K562 (cell line): Measurements from ENCODE around the gene LMBR1L. TPM values are rescaled to one million over a fixed set of nuclear protein-coding genes. Genes with fewer than 3 reads are reported as not detected.

Experiments
- HDAC6 ChIP-seq: IDR thresholded peaks from 2 replicates; pipeline ENCODE4 v1.6.1; 2012; ENCODE audit warnings: low read depth, mild to moderate bottlenecking, control low read depth, inconsistent platforms, low read length, moderate library complexity
- KLF6 ChIP-seq: fragments of 250-450 bp; sonication (Bioruptor Pico); IDR thresholded peaks from 2 replicates; pipeline ENCODE4 v1.4.0; 2020; ENCODE audit warnings: mild to moderate bottlenecking, moderate library complexity, borderline replicate concordance
- MEIS2 ChIP-seq: fragments of 450-650 bp; IDR thresholded peaks from 2 replicates; pipeline ENCODE4 v1.6.1; 2014; ENCODE audit warnings: mild to moderate bottlenecking; ENCODE audit not compliant: partially characterized antibody
- NEUROD1 ChIP-seq: fragments of 150-350 bp; IDR thresholded peaks from 2 replicates; pipeline ENCODE4 v1.6.1; 2014; ENCODE audit warnings: borderline replicate concordance, low read length, low read depth; ENCODE audit not compliant: partially characterized antibody
- PCBP2 ChIP-seq: fragments of 200-400 bp; formaldehyde crosslinking; IDR thresholded peaks from 2 replicates; pipeline ENCODE4 v1.6.1; 2018; ENCODE audit warnings: low read length, low read depth, mild to moderate bottlenecking, moderate library complexity; ENCODE audit not compliant: poor library complexity, severe bottlenecking
- POLR3A ChIP-seq: IDR thresholded peaks from 2 replicates; pipeline ENCODE4 v1.6.1; 2011; ENCODE audit warnings: borderline replicate concordance, mild to moderate bottlenecking, moderate library complexity; ENCODE audit not compliant: insufficient read length, insufficient read depth; ENCODE audit errors: extremely low read depth
- SMARCB1 ChIP-seq: IDR thresholded peaks from 2 replicates; pipeline ENCODE4 v1.6.1; 2011; ENCODE audit warnings: improper control_type of control experiment, low read depth; ENCODE audit not compliant: insufficient read length
- SRSF7 ChIP-seq: fragments of 200-400 bp; formaldehyde crosslinking; optimal IDR thresholded peaks from 2 replicates; pipeline ENCODE3; 2017; ENCODE audit warnings: mild to moderate bottlenecking, low read depth, low read length
- SUPT5H ChIP-seq: fragments of 450-650 bp; IDR thresholded peaks from 2 replicates; pipeline ENCODE4 v1.6.1; 2016
- U2AF1 ChIP-seq: fragments of 200-400 bp; formaldehyde crosslinking; optimal IDR thresholded peaks from 2 replicates; pipeline ENCODE3; 2017; ENCODE audit warnings: mild to moderate bottlenecking, low read depth, low read length, moderate library complexity
- ZNF347 ChIP-seq: fragments of 450-650 bp; formaldehyde crosslinking; IDR thresholded peaks from 2 replicates; pipeline ENCODE4 v1.4.0; 2020; ENCODE audit warnings: low read depth, mild to moderate bottlenecking, moderate library complexity
- ZNF717 ChIP-seq: fragments of 250-450 bp; sonication (Bioruptor Pico); IDR thresholded peaks from 2 replicates; pipeline ENCODE4 v1.5.0; 2021
- polyA plus RNA-seq, 8 experiments: library from polyadenylated mRNA; depleted of rRNA in 4 of 8; stranded (reverse) in 5 of 8; unstranded in 3 of 8; fragments of >200 nt; fragmentation: Nextera tagmentation in 2 of 8; fragmentation: Illumina TruSeq in 1 of 8; extraction: Ambion mirVana in 2 of 8; extraction: Trizol in 1 of 8; gene quantifications; 2 replicates each; pipeline versions ENCODE4 v1.2.1 to v1.2.3, GENCODE V29; 2011 to 2014; ENCODE audit warnings: inconsistent platforms in 1 of 8, missing spikeins in 1 of 8
- total RNA-seq, 7 experiments: library from RNA; depleted of rRNA in 6 of 7; stranded (reverse); fragments of >200 nt in 6 of 7; fragmentation: Illumina TruSeq in 2 of 7; extraction: Trizol in 2 of 7; gene quantifications; 2 replicates each; pipeline versions ENCODE4 v1.2.1 to v1.2.3, GENCODE V29; 2011 to 2021; ENCODE audit warnings: low replicate concordance in 1 of 7
- TF ChIP-seq, protein P1 (sequence below): fragments of 250-450 bp; sonication (Bioruptor Pico); IDR thresholded peaks from 2 replicates; pipeline ENCODE4 v1.8.0; 2021; ENCODE audit warnings: moderate library complexity, mild to moderate bottlenecking, inconsistent platforms
- TF ChIP-seq, protein P2 (sequence below), 2 experiments: fragments of 450-650 bp; IDR thresholded peaks; 2 replicates each; pipeline ENCODE4 v1.6.1; 2016
- TF ChIP-seq, protein P3 (sequence below): fragments of 450-650 bp; formaldehyde crosslinking; IDR thresholded peaks from 2 replicates; pipeline ENCODE4 v1.4.0; 2022; ENCODE audit warnings: missing genetic modification characterization
- TF ChIP-seq, protein P4 (sequence below): sonication (generic); formaldehyde crosslinking; IDR thresholded peaks from 2 replicates; pipeline ENCODE4 v1.8.1; 2023; ENCODE audit warnings: mild to moderate bottlenecking, missing genetic modification reagents, moderate library complexity
- TF ChIP-seq, protein P5 (sequence below): fragments of 450-650 bp; IDR thresholded peaks from 2 replicates; pipeline ENCODE4 v1.6.1; 2016; ENCODE audit warnings: mild to moderate bottlenecking

The LMBR1L gene
- total and polyA plus RNA-seq, 9 of the 15 experiments (the other 6 are each of a cell fraction or from before 2014, with no cell fraction given), result 2.5 to 57.0 (median 31.1) TPM

DNA sequence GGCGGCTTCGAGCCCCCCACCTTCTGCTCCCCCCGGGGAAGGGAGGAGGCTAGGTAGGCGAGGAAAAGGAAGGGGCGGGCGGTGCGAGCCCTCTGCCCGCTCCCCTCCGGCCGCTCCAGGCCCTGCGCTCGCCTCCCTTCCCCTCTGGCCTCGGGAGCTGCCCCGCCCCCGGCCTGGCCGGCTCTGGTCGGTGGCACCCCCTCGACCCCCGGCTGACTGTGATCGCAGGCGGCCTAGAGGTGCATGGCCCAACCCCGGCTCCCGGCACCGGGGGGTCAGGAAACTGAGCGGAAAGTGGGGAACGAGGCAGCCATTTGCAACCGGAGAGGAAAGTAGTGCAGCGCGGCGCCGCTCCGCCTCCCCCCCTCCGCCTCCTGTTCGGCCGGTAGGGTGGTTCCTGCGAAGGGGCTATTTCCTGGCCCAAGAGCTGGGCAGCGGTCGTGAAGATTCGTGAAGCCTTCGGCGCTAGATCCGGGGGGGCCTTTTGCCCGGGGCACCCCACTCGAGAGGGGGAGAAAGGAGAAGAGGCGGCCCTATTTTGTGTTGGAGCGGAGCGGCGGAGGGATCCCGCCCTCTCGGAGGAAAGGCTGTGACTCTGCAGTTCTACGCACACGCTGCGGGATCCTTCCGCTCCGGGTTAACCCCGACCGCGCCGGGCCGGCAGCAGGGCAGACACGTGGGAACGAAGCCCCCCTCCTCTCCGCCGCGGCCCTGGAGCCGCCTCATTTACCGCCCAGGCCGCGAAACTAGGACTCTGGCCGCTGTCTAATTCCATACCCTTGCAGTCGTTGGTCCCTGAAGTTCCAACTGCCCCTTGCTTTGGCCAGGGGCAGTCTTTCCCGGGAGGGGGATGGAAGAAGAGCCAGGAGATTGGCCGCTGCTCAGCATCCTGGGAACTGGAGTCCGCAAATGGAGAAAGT lies 50.1 kb downstream of the LMBR1L start, which contains the start of gene KMT2D (continued):
- TF ChIP-seq, protein P1, sequence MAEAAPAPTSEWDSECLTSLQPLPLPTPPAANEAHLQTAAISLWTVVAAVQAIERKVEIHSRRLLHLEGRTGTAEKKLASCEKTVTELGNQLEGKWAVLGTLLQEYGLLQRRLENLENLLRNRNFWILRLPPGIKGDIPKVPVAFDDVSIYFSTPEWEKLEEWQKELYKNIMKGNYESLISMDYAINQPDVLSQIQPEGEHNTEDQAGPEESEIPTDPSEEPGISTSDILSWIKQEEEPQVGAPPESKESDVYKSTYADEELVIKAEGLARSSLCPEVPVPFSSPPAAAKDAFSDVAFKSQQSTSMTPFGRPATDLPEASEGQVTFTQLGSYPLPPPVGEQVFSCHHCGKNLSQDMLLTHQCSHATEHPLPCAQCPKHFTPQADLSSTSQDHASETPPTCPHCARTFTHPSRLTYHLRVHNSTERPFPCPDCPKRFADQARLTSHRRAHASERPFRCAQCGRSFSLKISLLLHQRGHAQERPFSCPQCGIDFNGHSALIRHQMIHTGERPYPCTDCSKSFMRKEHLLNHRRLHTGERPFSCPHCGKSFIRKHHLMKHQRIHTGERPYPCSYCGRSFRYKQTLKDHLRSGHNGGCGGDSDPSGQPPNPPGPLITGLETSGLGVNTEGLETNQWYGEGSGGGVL, result no peak
- TF ChIP-seq ZNF717 (CRISPR knock-in tag) (no peak), PCBP2 (no peak), POLR3A (no peak), SRSF7 (no peak), ZNF347 (no peak), SMARCB1 (no peak), U2AF1 (no peak), HDAC6 (no peak), NEUROD1 (peak; percentile 78), KLF6 (CRISPR knock-in tag) (peak; percentile 19; the same call in 1 of the 2 replicates), MEIS2 (no peak), SUPT5H (peak; percentile 81)
- TF ChIP-seq, protein P2, sequence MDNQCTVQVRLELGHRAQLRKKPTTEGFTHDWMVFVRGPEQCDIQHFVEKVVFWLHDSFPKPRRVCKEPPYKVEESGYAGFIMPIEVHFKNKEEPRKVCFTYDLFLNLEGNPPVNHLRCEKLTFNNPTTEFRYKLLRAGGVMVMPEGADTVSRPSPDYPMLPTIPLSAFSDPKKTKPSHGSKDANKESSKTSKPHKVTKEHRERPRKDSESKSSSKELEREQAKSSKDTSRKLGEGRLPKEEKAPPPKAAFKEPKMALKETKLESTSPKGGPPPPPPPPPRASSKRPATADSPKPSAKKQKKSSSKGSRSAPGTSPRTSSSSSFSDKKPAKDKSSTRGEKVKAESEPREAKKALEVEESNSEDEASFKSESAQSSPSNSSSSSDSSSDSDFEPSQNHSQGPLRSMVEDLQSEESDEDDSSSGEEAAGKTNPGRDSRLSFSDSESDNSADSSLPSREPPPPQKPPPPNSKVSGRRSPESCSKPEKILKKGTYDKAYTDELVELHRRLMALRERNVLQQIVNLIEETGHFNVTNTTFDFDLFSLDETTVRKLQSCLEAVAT (IDR thresholded peaks at IDR 0.05), result peak; percentile 7 to 77; a peak in 2 of 4 replicates
- TF ChIP-seq, protein P3, sequence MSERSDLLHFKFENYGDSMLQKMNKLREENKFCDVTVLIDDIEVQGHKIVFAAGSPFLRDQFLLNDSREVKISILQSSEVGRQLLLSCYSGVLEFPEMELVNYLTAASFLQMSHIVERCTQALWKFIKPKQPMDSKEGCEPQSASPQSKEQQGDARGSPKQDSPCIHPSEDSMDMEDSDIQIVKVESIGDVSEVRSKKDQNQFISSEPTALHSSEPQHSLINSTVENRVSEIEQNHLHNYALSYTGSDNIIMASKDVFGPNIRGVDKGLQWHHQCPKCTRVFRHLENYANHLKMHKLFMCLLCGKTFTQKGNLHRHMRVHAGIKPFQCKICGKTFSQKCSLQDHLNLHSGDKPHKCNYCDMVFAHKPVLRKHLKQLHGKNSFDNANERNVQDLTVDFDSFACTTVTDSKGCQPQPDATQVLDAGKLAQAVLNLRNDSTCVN, result no peak
- TF ChIP-seq, protein P4, sequence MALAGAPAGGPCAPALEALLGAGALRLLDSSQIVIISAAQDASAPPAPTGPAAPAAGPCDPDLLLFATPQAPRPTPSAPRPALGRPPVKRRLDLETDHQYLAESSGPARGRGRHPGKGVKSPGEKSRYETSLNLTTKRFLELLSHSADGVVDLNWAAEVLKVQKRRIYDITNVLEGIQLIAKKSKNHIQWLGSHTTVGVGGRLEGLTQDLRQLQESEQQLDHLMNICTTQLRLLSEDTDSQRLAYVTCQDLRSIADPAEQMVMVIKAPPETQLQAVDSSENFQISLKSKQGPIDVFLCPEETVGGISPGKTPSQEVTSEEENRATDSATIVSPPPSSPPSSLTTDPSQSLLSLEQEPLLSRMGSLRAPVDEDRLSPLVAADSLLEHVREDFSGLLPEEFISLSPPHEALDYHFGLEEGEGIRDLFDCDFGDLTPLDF (CRISPR knock-in tag), result peak; percentile 77
- TF ChIP-seq, protein P5, sequence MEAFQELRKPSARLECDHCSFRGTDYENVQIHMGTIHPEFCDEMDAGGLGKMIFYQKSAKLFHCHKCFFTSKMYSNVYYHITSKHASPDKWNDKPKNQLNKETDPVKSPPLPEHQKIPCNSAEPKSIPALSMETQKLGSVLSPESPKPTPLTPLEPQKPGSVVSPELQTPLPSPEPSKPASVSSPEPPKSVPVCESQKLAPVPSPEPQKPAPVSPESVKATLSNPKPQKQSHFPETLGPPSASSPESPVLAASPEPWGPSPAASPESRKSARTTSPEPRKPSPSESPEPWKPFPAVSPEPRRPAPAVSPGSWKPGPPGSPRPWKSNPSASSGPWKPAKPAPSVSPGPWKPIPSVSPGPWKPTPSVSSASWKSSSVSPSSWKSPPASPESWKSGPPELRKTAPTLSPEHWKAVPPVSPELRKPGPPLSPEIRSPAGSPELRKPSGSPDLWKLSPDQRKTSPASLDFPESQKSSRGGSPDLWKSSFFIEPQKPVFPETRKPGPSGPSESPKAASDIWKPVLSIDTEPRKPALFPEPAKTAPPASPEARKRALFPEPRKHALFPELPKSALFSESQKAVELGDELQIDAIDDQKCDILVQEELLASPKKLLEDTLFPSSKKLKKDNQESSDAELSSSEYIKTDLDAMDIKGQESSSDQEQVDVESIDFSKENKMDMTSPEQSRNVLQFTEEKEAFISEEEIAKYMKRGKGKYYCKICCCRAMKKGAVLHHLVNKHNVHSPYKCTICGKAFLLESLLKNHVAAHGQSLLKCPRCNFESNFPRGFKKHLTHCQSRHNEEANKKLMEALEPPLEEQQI, result peak; percentile 42; the same call in 1 of the 2 replicates
